ENCODE data around the gene SLC25A26.
"Not testable (repeated sequence)": the region's sequence is repeated elsewhere in the genome, so short reads cannot be mapped to it uniquely, and the experiment has no call there.

SLC25A26 gene

DNA sequence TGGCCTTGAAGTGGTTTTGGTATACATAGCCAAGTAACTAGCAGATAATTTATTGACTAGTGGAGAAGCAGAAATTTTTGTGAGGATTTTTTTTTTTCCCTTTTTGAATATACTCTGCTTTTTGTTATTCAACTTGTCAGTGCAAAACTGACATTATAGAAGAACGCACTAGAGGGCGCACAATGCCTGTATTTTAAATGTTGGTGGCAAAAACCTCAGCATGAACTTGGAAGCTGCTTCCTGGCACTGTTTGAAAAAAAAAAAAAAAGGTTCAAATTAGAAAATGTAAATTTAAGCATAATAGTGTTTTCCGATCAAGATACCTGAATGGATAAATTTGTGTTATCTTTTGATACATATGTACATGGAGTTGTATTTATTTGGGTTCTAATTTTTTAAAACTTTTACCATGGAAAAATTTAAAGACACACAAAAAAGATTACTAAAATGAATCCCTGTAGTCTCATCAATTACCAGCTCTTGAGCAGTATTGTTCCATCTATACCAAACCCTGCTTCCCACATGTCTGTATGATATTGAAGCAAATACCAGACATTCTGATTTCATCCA, 56.0 kb downstream of the SLC25A26 start:
- Histone ChIP-seq H3K36me3 (ENCODE audit: control insufficient read depth, insufficient read depth, low read length) (no peaks in the 10 kb centered on the region), H3K9ac (ENCODE audit: low read length) (no peak overlapping the region), H3K4me3 (ENCODE audit: low read length) (no peak overlapping the region), H3K27ac (ENCODE audit: low read depth, low read length) (no peak overlapping the region), H3K4me1 (ENCODE audit: control insufficient read depth, insufficient read depth, low read length) (no peaks in the 10 kb centered on the region), H3K27me3 (ENCODE audit: control insufficient read depth, insufficient read depth, low read length) (no peaks in the 10 kb centered on the region)

DNA sequence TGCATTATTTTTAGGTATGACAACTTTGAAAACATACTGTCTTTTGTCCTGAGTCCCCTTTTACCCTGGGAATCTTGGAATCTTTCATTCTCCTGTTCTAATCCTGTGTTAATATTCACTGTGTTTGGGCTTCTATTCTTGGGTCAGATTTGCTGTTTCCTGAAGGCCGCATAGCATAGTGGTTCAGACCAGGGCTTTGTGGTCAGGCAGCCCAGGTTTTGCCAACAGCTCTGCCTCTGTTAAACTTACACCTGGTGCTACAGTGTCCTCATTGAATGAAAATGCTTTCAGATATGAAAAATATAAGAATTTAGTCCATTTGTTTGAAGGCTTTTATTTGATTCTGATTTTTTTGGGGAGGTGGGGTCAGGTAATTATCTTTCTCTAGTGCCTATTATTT, 58.4 kb downstream of the SLC25A26 start:
- no peaks in the 10 kb centered on the region for H3K36me3 ChIP-seq (ENCODE audit: control insufficient read depth, insufficient read depth, low read length)
- no peaks in the 10 kb centered on the region for H3K4me1 ChIP-seq (ENCODE audit: control insufficient read depth, insufficient read depth, low read length)
- no peaks in the 10 kb centered on the region for H3K27me3 ChIP-seq (ENCODE audit: control insufficient read depth, insufficient read depth, low read length)
- no peak overlapping the region for H3K9ac ChIP-seq (ENCODE audit: low read length)
- no peak overlapping the region for H3K4me3 ChIP-seq (ENCODE audit: low read length)
- H3K27ac ChIP-seq (ENCODE audit: low read depth, low read length) = no peak overlapping the region

DNA sequence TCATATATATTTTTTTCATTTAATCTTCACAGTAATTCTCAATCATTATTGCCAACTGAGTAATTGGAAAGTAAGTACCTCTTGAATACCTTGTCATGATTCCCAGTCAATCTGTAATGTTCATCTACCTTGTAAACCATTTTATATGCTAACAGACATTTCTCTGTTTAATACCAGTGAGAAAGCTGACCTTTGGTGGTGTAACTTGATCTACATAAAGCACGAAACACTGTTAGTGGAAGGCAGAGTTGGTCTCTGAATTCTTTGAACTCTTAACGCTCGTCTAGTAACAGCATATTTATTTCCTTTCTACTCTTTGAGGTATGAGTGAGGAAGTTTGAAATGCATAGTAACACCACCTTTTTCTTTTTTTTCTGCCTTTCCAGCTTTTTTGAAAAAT, 59.5 kb downstream of the SLC25A26 start:
- Histone ChIP-seq H3K9ac (ENCODE audit: low read length) (no peak overlapping the region), H3K36me3 (ENCODE audit: control insufficient read depth, insufficient read depth, low read length) (no peaks in the 10 kb centered on the region), H3K27ac (ENCODE audit: low read depth, low read length) (no peak overlapping the region), H3K27me3 (ENCODE audit: control insufficient read depth, insufficient read depth, low read length) (no peaks in the 10 kb centered on the region), H3K4me3 (ENCODE audit: low read length) (no peak overlapping the region), H3K4me1 (ENCODE audit: control insufficient read depth, insufficient read depth, low read length) (no peaks in the 10 kb centered on the region)

DNA sequence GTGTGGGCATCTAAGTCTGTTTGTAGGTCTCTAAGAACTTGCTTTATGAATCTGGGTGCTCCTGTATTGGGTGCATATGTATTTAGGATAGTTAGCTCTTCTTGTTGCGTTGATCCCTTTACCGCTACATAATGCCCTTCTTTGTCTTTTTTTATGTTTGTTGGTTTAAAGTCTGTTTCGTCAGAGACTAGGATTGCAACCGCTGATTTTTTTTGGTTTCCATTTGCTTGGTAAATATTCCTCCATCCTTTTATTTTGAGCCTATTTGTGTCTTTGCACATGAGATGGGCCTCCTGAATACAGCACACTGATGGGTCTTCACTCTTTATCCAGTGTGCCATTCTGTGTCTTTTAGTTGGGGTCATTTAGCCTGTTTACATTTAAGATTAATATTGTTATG, 71.1 kb downstream of the SLC25A26 start:
- not testable (repeated sequence) for H3K36me3 ChIP-seq (ENCODE audit: control insufficient read depth, insufficient read depth, low read length); H3K27ac ChIP-seq (ENCODE audit: low read depth, low read length); H3K4me3 ChIP-seq (ENCODE audit: low read length); H3K9ac ChIP-seq (ENCODE audit: low read length); H3K4me1 ChIP-seq (ENCODE audit: control insufficient read depth, insufficient read depth, low read length); H3K27me3 ChIP-seq (ENCODE audit: control insufficient read depth, insufficient read depth, low read length)

DNA sequence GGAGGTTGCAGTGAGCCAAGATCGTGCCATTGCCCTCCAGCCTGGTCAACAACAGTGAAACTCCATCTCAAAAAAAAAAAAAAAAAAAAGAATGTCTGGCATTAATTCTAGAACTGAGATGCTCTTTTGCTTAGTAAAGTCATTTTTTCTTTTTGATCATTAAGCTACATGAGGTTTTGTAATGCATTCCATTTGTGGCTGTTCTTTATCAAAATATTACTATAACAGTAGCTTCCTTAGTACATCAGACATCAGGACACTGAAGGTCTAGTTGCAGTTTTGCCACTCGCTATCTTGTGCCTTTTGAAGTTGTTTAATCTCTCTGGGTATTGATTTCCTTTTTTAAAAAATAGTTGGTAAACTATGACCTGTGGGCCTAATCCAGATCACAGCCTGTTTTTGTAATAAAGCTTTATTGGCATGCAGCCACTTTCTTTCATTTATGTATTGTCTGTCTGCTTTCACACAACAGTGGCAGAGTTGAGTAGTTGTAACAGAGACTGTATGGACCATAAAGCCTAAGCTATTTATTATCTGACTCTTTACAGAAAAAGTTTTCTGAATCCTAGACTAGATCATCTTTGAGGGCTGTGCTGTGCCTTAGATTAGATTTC, 76.6 kb downstream of the SLC25A26 start:
- Histone ChIP-seq H3K27me3 (ENCODE audit: control insufficient read depth, insufficient read depth, low read length) (no peaks in the 10 kb centered on the region), H3K4me1 (ENCODE audit: control insufficient read depth, insufficient read depth, low read length) (peaks cover 14% of the 10 kb centered on the region), H3K4me3 (ENCODE audit: low read length) (no peak overlapping the region), H3K27ac (ENCODE audit: low read depth, low read length) (peak overlapping the region; percentile 19), H3K9ac (ENCODE audit: low read length) (no peak overlapping the region), H3K36me3 (ENCODE audit: control insufficient read depth, insufficient read depth, low read length) (no peaks in the 10 kb centered on the region)

DNA sequence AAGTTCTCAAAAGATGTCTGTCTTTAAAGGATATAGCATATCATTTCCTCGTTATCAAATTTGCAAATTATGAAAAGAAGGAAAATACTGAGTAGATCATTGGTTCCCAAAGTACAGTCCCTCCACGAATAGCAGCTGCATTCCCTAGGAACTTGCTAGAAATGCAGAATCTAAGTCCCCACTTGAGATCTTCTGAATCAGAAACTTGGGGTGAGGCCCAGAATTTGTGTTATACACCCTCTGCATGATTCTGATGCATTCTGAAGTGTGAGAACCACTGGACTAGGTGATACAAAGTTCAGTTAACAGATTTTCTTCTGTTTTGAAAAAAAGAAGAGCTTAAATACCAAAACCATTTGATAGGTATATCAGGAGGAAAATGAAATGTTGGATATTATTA, 77.1 kb downstream of the SLC25A26 start:
- Histone ChIP-seq H3K27me3 (ENCODE audit: control insufficient read depth, insufficient read depth, low read length) (no peaks in the 10 kb centered on the region), H3K9ac (ENCODE audit: low read length) (no peak overlapping the region), H3K4me1 (ENCODE audit: control insufficient read depth, insufficient read depth, low read length) (peaks cover 14% of the 10 kb centered on the region), H3K36me3 (ENCODE audit: control insufficient read depth, insufficient read depth, low read length) (no peaks in the 10 kb centered on the region), H3K4me3 (ENCODE audit: low read length) (no peak overlapping the region), H3K27ac (ENCODE audit: low read depth, low read length) (no peak overlapping the region)

DNA sequence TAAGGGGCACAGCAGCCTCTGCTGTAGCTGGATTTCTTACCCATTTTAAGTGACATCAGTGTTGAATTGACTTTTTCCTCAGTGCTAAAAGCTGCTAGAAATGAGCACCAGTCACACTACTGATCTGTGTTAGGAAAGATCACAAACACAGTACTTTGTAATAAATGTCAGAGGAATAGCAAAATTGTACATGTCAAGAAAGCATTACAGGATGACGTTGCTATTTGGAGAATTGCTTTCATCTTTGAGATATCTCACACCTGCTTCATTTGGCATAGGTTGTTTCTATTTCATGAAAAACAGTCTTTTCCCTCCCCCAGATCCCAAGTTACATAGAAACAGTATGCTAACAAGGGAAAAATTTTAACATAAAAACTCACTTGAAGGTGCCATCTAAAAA, 77.8 kb downstream of the SLC25A26 start:
- Histone ChIP-seq H3K27me3 (ENCODE audit: control insufficient read depth, insufficient read depth, low read length) (no peaks in the 10 kb centered on the region), H3K36me3 (ENCODE audit: control insufficient read depth, insufficient read depth, low read length) (no peaks in the 10 kb centered on the region), H3K4me1 (ENCODE audit: control insufficient read depth, insufficient read depth, low read length) (peaks cover 14% of the 10 kb centered on the region), H3K9ac (ENCODE audit: low read length) (no peak overlapping the region), H3K27ac (ENCODE audit: low read depth, low read length) (peak overlapping the region; percentile 8), H3K4me3 (ENCODE audit: low read length) (no peak overlapping the region)

DNA sequence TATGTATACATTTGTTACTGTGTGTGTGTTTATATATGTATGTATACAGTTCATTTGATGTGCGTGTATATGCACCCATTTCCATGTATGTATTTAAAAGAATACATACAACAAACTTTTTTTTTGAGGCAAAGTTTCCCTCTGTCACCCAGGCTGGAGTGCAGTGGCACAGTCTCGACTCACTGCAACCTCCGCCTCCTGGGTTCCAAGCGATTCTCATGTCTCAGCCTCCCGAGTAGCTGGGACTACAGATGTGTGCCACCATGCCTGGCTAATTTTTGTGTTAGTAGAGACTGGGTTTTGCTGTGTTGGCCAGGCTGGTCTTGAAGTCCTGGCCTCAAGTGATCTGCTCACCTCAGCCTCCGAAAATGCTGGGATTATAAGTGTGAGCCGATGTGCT, 78.3 kb downstream of the SLC25A26 start:
- not testable (repeated sequence) for H3K27me3 ChIP-seq (ENCODE audit: control insufficient read depth, insufficient read depth, low read length); H3K36me3 ChIP-seq (ENCODE audit: control insufficient read depth, insufficient read depth, low read length); H3K4me3 ChIP-seq (ENCODE audit: low read length); H3K9ac ChIP-seq (ENCODE audit: low read length)
- H3K27ac ChIP-seq (ENCODE audit: low read depth, low read length) = peak overlapping the region; percentile 8
- H3K4me1 ChIP-seq (ENCODE audit: control insufficient read depth, insufficient read depth, low read length) = peaks cover 14% of the 10 kb centered on the region

DNA sequence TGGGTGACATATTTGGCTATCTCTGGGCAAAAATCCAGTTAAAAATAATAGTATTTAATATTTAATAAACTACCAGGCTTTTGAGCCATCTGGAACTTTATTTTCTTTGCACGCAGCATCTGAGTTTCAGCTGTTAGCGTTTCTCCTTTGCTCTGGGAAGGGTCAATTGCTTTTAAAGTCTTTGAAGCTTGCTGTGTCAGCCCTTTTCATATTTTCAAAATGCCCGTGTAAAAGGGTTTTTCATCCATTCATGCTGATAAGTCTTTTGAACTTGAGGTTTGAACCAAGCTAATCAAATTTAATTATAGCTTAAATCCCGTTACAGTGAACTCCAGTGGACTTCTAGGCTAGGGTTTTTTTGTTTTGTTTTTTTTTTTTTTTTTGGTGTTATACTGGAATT, 79.1 kb downstream of the SLC25A26 start:
- Histone ChIP-seq H3K4me1 (ENCODE audit: control insufficient read depth, insufficient read depth, low read length) (peaks cover 14% of the 10 kb centered on the region), H3K36me3 (ENCODE audit: control insufficient read depth, insufficient read depth, low read length) (no peaks in the 10 kb centered on the region), H3K9ac (ENCODE audit: low read length) (no peak overlapping the region), H3K4me3 (ENCODE audit: low read length) (no peak overlapping the region), H3K27ac (ENCODE audit: low read depth, low read length) (no peak overlapping the region), H3K27me3 (ENCODE audit: control insufficient read depth, insufficient read depth, low read length) (no peaks in the 10 kb centered on the region)

DNA sequence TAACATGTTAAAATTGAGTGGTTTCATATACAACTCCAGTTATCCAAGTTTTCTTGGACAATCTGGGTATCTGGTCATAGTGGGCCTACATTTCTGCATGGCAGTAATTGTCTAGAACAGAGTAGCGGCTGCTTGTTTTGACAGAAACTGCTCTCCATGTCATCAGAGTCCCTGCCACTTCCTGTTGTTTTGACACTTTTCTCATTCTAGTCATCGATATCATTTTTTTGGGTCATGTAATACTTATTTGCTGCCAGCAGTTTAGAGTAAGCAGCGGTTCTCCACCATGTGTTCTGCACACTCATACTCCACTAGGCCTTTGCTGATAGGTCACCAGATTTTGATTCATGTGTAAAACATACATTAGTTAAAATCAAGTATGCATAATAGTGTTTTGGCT, 81.5 kb downstream of the SLC25A26 start:
- Histone ChIP-seq H3K36me3 (ENCODE audit: control insufficient read depth, insufficient read depth, low read length) (no peaks in the 10 kb centered on the region), H3K4me1 (ENCODE audit: control insufficient read depth, insufficient read depth, low read length) (peaks cover 14% of the 10 kb centered on the region), H3K4me3 (ENCODE audit: low read length) (no peak overlapping the region), H3K9ac (ENCODE audit: low read length) (no peak overlapping the region), H3K27ac (ENCODE audit: low read depth, low read length) (no peak overlapping the region), H3K27me3 (ENCODE audit: control insufficient read depth, insufficient read depth, low read length) (no peaks in the 10 kb centered on the region)

DNA sequence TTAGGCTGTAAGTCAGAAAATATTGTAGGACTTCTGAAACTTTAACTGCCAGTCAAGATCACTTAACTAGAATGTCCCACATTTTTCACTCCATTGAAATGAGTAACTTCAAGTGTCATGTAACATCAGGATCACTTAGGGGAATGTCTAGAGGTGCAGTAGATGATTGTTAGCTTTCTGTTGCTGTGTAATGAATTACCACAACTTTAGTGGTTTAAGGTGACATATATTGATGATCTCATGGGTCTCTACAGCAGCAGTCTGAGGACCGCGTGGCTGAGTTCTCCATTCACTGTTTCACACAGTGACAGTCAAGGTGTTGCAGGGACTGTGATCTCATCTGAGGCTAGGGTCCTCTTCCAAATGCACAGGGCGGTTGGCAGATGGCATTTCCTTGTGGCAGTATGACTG, 82.7 kb downstream of the SLC25A26 start:
- Histone ChIP-seq H3K36me3 (ENCODE audit: control insufficient read depth, insufficient read depth, low read length) (no peaks in the 10 kb centered on the region), H3K4me3 (ENCODE audit: low read length) (no peak overlapping the region), H3K9ac (ENCODE audit: low read length) (no peak overlapping the region), H3K4me1 (ENCODE audit: control insufficient read depth, insufficient read depth, low read length) (peaks cover 6% of the 10 kb centered on the region), H3K27ac (ENCODE audit: low read depth, low read length) (no peak overlapping the region), H3K27me3 (ENCODE audit: control insufficient read depth, insufficient read depth, low read length) (no peaks in the 10 kb centered on the region)

DNA sequence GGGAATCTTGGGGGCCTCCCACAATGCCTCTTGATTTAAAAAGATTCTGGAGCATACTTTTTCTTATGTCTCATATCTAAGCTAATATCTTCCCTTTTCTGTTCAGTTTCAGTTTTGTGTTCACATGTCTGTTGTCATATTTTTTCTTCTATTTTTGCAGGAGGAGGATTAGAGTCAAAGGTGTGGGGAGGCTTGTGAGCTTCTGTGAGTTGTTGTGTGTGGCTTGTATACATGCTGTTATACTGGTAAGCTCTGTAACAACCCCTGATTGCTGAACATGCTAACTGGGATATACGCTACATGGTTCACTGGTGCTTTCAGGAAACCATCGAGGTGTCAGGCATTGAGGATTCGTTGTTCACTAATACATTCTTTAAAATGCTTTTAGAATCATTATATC, 83.5 kb downstream of the SLC25A26 start:
- H3K27me3 ChIP-seq (ENCODE audit: control insufficient read depth, insufficient read depth, low read length) = no peaks in the 10 kb centered on the region
- no peak overlapping the region for H3K4me3 ChIP-seq (ENCODE audit: low read length)
- no peaks in the 10 kb centered on the region for H3K4me1 ChIP-seq (ENCODE audit: control insufficient read depth, insufficient read depth, low read length)
- no peaks in the 10 kb centered on the region for H3K36me3 ChIP-seq (ENCODE audit: control insufficient read depth, insufficient read depth, low read length)
- no peak overlapping the region for H3K9ac ChIP-seq (ENCODE audit: low read length)
- H3K27ac ChIP-seq (ENCODE audit: low read depth, low read length) = no peak overlapping the region

DNA sequence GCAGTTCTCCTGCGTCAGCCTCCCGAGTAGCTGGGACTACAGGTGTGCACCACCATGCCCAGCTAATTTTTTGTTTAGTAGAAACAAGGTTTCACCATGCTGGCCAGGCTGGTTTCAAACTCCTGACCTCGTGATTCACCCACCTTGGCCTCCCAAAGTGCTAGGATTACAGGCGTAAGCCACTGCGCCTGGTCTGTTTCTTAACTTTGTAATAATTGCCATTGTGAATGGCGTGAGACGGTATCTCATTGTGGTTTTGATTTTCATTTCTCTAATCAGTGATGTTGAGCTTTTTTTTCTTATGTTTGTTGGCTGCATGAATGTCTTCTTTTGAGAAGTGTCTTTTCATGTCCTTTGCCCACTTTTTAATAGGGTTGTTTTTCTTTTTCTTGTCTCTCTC, 85.3 kb downstream of the SLC25A26 start:
- not testable (repeated sequence) for H3K9ac ChIP-seq (ENCODE audit: low read length); H3K4me1 ChIP-seq (ENCODE audit: control insufficient read depth, insufficient read depth, low read length); H3K4me3 ChIP-seq (ENCODE audit: low read length); H3K27me3 ChIP-seq (ENCODE audit: control insufficient read depth, insufficient read depth, low read length); H3K36me3 ChIP-seq (ENCODE audit: control insufficient read depth, insufficient read depth, low read length); H3K27ac ChIP-seq (ENCODE audit: low read depth, low read length)
